ENCODE measurements around the gene FAM174C.
"Not testable (repeated sequence)": the region's sequence is repeated elsewhere in the genome, so short reads cannot be mapped to it uniquely, and the experiment has no call there.

Gene FAM174C

DNA sequence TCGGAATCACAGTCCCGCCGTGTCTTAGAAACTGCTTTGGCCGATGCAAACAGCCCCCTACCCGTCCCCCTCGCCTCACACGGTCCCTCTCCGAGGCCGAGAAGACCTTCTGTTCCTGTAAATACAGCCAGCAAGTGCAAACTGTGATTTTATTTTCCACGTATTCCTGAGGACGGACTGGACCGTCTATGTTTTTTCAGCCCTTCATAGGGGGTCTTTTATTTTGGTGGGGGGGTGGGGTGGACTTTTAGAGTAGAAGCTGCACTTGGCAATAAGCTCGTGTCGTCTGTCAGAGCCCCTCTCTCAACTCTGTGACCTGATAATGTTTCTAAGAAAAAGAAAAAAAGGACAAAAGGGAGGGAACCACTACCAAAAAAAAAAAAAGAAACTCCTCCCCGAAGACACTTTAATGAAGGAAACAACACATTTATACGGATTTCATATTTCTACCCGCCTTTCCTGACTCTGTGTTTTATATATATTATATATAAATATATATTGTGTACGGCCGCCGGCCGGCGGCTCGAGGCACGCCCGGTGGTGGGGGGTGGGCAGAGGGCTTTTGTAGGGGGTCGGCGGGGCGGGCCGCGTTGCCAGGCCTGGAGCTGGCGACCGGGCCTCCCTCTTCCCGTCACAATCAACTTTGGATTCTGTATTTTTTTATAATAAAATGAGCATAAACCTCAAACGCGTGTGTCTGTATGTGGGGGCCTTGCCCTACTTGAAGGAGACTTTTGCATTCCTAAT lies 25.6 kb downstream of the FAM174C start:
- H3K9ac ChIP-seq (ENCODE audit: low read length): no peak overlapping the region

DNA sequence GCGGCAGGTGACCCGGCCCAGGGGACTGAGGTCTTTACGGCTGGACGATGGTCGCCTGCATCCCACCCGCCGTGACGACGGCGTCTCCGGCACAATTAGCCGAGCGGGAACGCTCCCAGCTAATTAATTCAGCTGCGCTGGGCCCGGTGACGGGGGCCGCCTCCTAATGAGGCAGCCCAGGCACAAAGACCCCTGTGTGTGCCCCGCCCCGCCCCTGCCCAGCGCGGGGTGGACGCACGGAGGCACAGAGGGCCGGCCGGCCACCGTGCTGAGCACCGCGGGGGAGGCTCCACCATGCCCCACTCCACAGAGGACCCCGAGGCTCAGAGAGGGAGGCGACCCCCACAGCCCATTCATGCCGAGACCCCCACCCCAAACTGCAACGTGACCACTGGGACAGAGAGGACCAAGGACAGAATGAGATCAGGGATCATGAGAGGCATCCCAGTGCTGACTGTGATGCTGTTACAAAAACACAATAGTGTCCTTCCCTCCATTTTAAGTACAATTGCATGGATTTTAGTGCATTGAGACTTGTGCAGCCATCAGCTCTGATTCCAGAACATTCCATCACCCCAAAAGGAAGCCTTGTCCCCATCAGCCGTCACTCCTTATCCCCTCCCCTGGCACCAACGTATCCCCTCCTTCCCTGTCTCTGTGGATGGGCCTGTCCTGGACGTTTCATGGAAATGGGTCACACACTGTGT lies 27.4 kb downstream of the FAM174C start:
- no peaks in the 10 kb centered on the region for H3K36me3 ChIP-seq (ENCODE audit: control insufficient read depth, low read depth, low read length)
- no peak overlapping the region for H3K27ac ChIP-seq (ENCODE audit: low read length)
- no peaks in the 10 kb centered on the region for H3K4me1 ChIP-seq (ENCODE audit: control insufficient read depth, low read depth, low read length)
- no peak overlapping the region for H3K4me3 ChIP-seq (ENCODE audit: low read length)
- H3K27me3 ChIP-seq (ENCODE audit: control insufficient read depth, insufficient read depth, low read length): no peaks in the 10 kb centered on the region
- no peak overlapping the region for H3K9ac ChIP-seq (ENCODE audit: low read length)
- H3K9me3 ChIP-seq (ENCODE audit: control insufficient read depth, low read depth, low read length): no peaks in the 10 kb centered on the region

More for the DNA sequence above, 25.6 kb downstream of the FAM174C start:
- no peaks in the 10 kb centered on the region for H3K27me3 ChIP-seq (ENCODE audit: control insufficient read depth, insufficient read depth, low read length)
- no peaks in the 10 kb centered on the region for H3K4me1 ChIP-seq (ENCODE audit: control insufficient read depth, low read depth, low read length)
- no peak overlapping the region for H3K27ac ChIP-seq (ENCODE audit: low read length)
- no peaks in the 10 kb centered on the region for H3K9me3 ChIP-seq (ENCODE audit: control insufficient read depth, low read depth, low read length)
- no peaks in the 10 kb centered on the region for H3K36me3 ChIP-seq (ENCODE audit: control insufficient read depth, low read depth, low read length)
- no peak overlapping the region for H3K4me3 ChIP-seq (ENCODE audit: low read length)

DNA sequence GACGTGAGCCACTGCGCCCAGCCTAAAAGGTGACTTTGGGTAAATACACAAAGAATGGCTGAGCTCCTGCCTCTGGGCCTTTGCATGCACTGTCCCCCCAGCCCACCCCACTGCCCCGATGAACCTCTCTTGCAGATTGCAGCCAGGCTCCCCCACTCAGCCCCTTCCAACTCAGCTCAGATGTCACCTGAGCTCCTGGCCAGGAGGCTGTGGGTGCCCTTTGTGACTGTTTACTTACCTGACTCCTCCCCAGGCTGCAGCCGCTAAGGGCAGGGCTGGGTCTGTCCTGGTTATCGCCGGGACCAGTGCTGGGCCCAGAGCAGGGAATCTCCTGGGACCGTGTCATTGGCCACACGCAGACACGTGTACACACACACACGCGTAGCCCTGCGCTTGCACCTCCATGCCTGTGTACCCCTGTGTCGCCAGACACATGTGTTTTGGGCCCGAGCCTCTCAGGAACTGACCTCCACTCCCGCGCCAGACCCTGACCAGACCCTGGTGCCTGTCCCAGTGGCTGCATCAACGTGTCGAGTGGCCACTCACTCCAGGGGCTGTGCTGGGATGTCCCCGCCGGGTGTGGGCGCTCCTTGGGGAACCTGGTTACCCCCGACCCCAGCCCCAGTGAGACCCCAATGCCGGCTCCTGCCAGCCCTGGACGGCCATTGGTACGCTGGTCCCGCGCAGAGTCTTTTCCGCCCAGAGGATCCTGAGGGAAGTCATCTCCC lies 29.0 kb downstream of the FAM174C start:
- Histone ChIP-seq H3K4me3 (ENCODE audit: low read length) (no peak overlapping the region), H3K27ac (ENCODE audit: low read length) (no peak overlapping the region), H3K36me3 (ENCODE audit: control insufficient read depth, low read depth, low read length) (no peaks in the 10 kb centered on the region), H3K4me1 (ENCODE audit: control insufficient read depth, low read depth, low read length) (no peaks in the 10 kb centered on the region), H3K9me3 (ENCODE audit: control insufficient read depth, low read depth, low read length) (no peaks in the 10 kb centered on the region), H3K9ac (ENCODE audit: low read length) (no peak overlapping the region), H3K27me3 (ENCODE audit: control insufficient read depth, insufficient read depth, low read length) (no peaks in the 10 kb centered on the region)

DNA sequence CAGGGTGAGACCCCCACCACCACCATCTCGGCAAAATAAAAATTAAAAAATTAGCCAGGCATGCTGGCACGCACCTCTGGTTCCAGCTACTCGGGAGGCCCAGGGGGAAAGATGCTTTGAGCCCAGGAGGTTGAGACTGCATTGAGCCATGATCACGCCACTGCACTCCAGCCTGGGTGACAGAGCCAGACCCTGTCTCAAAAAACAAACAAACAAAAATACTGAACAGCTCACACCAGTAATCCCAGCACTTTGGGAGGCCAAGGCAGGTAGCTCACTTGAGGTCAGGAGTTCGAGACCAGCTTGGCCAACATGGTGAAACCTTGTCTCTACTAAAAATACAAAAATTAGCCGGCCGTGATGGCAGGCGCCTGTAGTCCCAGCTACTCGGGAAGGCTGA lies 30.0 kb downstream of the FAM174C start:
- not testable (repeated sequence) for H3K9me3 ChIP-seq (ENCODE audit: control insufficient read depth, low read depth, low read length); H3K27me3 ChIP-seq (ENCODE audit: control insufficient read depth, insufficient read depth, low read length); H3K9ac ChIP-seq (ENCODE audit: low read length); H3K27ac ChIP-seq (ENCODE audit: low read length); H3K36me3 ChIP-seq (ENCODE audit: control insufficient read depth, low read depth, low read length); H3K4me3 ChIP-seq (ENCODE audit: low read length); H3K4me1 ChIP-seq (ENCODE audit: control insufficient read depth, low read depth, low read length)

DNA sequence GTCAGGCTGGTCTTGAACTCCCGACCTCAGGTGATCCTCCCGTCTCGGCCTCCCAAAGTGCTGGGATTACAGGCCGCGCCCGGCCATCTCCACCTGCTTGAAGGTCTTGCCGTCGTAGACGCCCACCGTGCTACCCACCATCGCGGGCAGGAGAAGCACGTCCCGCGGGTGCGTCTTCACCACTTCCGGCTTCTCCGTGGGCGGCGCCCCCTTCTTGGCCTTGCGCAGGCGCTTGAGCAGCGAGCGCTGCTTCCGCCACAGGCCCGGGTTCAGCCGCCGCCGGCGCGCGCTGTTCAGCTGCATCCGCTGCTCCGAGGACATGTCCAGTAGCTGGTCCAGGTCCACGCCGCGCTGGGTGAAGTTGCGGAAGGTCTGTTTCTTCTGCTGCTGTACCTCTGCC lies 32.0 kb downstream of the FAM174C start:
- Histone ChIP-seq H3K27me3 (ENCODE audit: control insufficient read depth, insufficient read depth, low read length) (no peaks in the 10 kb centered on the region), H3K4me3 (ENCODE audit: low read length) (no peak overlapping the region), H3K9me3 (ENCODE audit: control insufficient read depth, low read depth, low read length) (no peaks in the 10 kb centered on the region), H3K27ac (ENCODE audit: low read length) (no peak overlapping the region), H3K4me1 (ENCODE audit: control insufficient read depth, low read depth, low read length) (no peaks in the 10 kb centered on the region), H3K36me3 (ENCODE audit: control insufficient read depth, low read depth, low read length) (no peaks in the 10 kb centered on the region), H3K9ac (ENCODE audit: low read length) (no peak overlapping the region)

DNA sequence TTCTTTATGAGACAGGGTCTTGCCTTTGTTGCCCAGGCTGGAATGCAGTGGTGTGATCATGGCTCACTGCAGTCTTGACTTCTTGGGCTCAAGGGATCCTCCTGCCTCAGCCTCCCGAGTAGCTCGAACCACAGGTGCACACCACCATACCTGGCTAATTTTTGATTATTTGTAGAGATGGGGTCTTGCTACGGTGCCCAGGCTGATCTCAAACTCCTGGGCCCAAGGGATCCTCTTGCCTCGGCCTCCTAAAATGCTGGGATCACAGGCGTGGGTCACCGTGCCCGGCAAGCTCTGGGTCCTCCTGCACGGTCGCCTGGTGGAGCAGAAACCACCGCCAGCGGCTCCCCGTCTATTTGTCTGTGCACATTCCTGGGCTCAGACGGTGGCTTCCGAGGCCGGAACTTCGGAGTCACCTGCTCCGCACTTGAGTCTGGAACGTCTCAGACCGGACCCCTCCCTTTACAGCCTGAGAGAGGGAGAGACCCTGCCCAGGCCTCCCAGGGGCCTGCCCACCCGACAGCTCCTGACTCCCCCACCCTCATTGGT lies 32.5 kb downstream of the FAM174C start:
- H3K9ac ChIP-seq (ENCODE audit: low read length): no peak overlapping the region
- H3K4me1 ChIP-seq (ENCODE audit: control insufficient read depth, low read depth, low read length): no peaks in the 10 kb centered on the region
- H3K36me3 ChIP-seq (ENCODE audit: control insufficient read depth, low read depth, low read length): no peaks in the 10 kb centered on the region
- H3K27ac ChIP-seq (ENCODE audit: low read length): no peak overlapping the region
- no peaks in the 10 kb centered on the region for H3K9me3 ChIP-seq (ENCODE audit: control insufficient read depth, low read depth, low read length)
- no peak overlapping the region for H3K4me3 ChIP-seq (ENCODE audit: low read length)
- no peaks in the 10 kb centered on the region for H3K27me3 ChIP-seq (ENCODE audit: control insufficient read depth, insufficient read depth, low read length)

DNA sequence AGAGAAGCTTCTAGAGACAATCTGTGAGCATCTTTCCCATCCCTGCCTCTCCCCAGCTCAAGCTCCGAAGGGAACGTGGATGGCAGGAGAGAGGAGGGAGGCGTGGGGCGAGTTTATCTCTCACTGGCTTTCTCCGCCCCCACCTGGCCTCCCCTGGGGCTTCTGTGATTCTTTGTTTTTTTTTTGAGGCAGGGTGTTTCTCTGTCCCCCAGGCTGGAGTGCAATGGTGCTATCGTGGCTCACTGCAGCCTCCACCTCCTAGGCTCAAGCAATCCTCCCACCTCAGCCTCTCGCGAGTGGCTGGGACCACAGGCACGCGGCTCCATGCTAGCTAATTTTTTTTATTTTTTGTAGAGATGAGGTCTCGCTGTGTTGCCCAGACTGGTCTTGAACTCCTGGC lies 33.4 kb downstream of the FAM174C start:
- H3K4me3 ChIP-seq (ENCODE audit: low read length): no peak overlapping the region
- no peak overlapping the region for H3K27ac ChIP-seq (ENCODE audit: low read length)
- H3K36me3 ChIP-seq (ENCODE audit: control insufficient read depth, low read depth, low read length): no peaks in the 10 kb centered on the region
- no peaks in the 10 kb centered on the region for H3K27me3 ChIP-seq (ENCODE audit: control insufficient read depth, insufficient read depth, low read length)
- H3K4me1 ChIP-seq (ENCODE audit: control insufficient read depth, low read depth, low read length): no peaks in the 10 kb centered on the region
- no peaks in the 10 kb centered on the region for H3K9me3 ChIP-seq (ENCODE audit: control insufficient read depth, low read depth, low read length)
- no peak overlapping the region for H3K9ac ChIP-seq (ENCODE audit: low read length)

DNA sequence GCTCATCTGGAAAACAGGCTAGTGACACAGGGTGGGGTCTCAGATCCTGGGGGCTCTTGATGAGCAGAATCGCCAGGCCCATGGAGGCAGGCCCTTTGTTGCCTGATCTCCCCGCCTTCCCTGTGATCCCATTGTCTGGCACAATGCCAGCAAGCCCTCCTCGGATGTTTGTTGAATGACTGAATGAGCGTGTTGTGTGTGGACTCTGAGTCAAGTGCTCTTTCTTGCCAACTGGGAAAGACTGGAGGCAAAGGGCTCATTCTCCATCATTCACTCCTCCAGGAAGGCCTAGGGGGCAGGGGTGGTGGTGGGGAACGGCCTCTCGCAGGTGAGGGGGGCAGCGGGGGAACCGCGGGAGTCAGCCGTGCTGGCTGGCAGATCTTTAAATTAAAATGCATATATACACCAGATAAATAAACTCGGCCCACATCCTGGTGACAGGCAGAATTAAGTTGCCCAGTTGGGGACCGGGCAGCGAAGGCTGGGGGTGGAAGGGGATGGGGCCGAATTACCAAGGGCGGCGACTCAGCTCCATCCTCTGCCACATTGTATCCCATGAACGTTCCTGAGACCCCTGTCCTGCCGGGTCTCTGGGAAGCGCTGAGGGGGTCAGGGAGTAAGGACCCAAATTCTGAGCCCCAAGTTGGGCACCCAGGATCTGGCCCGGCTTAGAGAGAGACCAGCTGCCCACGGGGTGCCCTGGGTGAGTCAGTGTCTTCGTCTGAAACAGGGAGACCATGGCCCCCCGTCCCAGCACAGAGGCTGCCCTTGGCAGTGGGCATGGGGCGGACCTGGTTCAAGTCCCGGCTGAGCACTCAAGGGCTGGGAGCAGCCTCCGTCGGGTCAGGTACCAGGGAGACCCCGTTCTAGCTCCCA lies 34.9 kb downstream of the FAM174C start:
- Histone ChIP-seq H3K9ac (ENCODE audit: low read length) (no peak overlapping the region), H3K27me3 (ENCODE audit: control insufficient read depth, insufficient read depth, low read length) (peaks cover 1% of the 10 kb centered on the region), H3K36me3 (ENCODE audit: control insufficient read depth, low read depth, low read length) (no peaks in the 10 kb centered on the region), H3K9me3 (ENCODE audit: control insufficient read depth, low read depth, low read length) (no peaks in the 10 kb centered on the region), H3K4me3 (ENCODE audit: low read length) (no peak overlapping the region), H3K27ac (ENCODE audit: low read length) (no peak overlapping the region), H3K4me1 (ENCODE audit: control insufficient read depth, low read depth, low read length) (no peaks in the 10 kb centered on the region)

DNA sequence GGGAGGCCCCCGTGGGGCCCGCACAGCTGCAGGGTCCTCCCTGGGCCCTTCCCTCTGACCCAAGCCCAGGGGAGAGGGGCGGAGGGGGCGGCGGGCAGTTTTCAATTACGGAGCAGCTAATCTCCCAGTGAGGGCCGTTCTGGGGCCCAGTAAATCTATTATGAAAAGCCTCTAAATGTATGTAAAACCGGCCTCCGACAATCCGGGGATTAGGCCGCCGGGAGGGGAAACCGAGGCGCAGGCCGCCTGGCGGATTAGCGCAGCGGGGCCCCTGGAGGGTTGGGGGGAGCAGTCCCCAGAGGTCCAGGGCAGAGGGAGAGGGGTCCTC lies 35.5 kb downstream of the FAM174C start:
- Histone ChIP-seq H3K9me3 (ENCODE audit: control insufficient read depth, low read depth, low read length) (no peaks in the 10 kb centered on the region), H3K9ac (ENCODE audit: low read length) (no peak overlapping the region), H3K36me3 (ENCODE audit: control insufficient read depth, low read depth, low read length) (no peaks in the 10 kb centered on the region), H3K4me1 (ENCODE audit: control insufficient read depth, low read depth, low read length) (no peaks in the 10 kb centered on the region), H3K27me3 (ENCODE audit: control insufficient read depth, insufficient read depth, low read length) (peaks cover 5% of the 10 kb centered on the region), H3K4me3 (ENCODE audit: low read length) (no peak overlapping the region), H3K27ac (ENCODE audit: low read length) (no peak overlapping the region)

DNA sequence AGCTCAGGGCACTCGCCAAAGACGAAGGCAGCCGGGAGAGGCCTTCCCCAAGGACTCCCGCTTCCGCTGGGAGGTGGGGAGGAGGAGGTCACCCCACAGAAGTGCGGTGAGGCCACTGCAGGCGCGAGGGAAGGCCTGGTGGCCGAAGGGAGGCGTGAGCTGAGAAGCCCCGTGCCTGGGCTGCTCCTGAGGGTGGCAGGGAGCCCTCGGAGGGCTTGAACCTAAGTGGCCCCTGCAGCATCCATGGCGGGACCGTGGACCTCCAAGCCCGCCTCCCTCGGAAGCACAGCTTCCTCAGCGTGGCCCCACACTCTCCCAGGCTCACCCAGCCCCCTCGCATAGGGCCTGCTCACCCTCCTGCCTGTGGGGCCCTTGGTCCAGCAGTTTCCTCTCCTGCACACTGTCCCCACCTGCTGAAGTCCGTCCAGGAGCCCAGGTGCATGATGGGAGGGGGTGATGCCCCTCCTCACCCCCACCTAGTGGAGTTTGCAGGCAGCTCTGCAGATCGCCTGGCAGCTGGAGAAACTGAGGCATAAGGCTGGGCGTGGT lies 36.3 kb downstream of the FAM174C start:
- H3K9ac ChIP-seq (ENCODE audit: low read length): no peak overlapping the region
- no peak overlapping the region for H3K4me3 ChIP-seq (ENCODE audit: low read length)
- H3K36me3 ChIP-seq (ENCODE audit: control insufficient read depth, low read depth, low read length): no peaks in the 10 kb centered on the region
- no peaks in the 10 kb centered on the region for H3K9me3 ChIP-seq (ENCODE audit: control insufficient read depth, low read depth, low read length)
- no peaks in the 10 kb centered on the region for H3K4me1 ChIP-seq (ENCODE audit: control insufficient read depth, low read depth, low read length)
- no peak overlapping the region for H3K27ac ChIP-seq (ENCODE audit: low read length)
- H3K27me3 ChIP-seq (ENCODE audit: control insufficient read depth, insufficient read depth, low read length): peaks cover 12% of the 10 kb centered on the region

Data from iPS-18a (cell line).